Smooth muscle cell (in vitro differentiated cells): ENCODE measurements around the gene PRC1. TPM values are rescaled to one million over a fixed set of nuclear protein-coding genes. Genes with fewer than 3 reads are reported as not detected.

Experiments used
- DNase-seq: peaks from one replicate; lab custom pipeline; 2025; ENCODE audit not compliant: unreplicated experiment; lab: John Stamatoyannopoulos, UW
- H2AFZ ChIP-seq: fragments of 200-600 bp; sonication (generic); 2 replicates; pipeline ENCODE4 v1.6.0; 2016; ENCODE audit warnings: antibody characterized with exemption, low read depth, mild to moderate bottlenecking
- H3F3A ChIP-seq: fragments of 200-600 bp; sonication (generic); 2 replicates; pipeline ENCODE4 v1.6.0; 2017; ENCODE audit warnings: antibody characterized with exemption, low read depth
- H3K27ac ChIP-seq: fragments of 200-600 bp; sonication (generic); 2 replicates; pipeline ENCODE4 v1.5.1; 2016; ENCODE audit warnings: low read depth, mild to moderate bottlenecking
- H3K27me3 ChIP-seq: fragments of 200-600 bp; sonication (generic); 2 replicates; pipeline ENCODE4 v1.6.1; 2016; ENCODE audit warnings: low read depth, mild to moderate bottlenecking
- H3K36me3 ChIP-seq: fragments of 200-600 bp; sonication (generic); 2 replicates; pipeline ENCODE4 v1.5.1; 2016; ENCODE audit warnings: low read depth
- H3K4me1 ChIP-seq: fragments of 200-600 bp; sonication (generic); 2 replicates; pipeline ENCODE4 v1.5.1; 2016; ENCODE audit warnings: low read depth
- H3K4me2 ChIP-seq: fragments of 200-600 bp; sonication (generic); 2 replicates; pipeline ENCODE4 v1.6.0; 2016; ENCODE audit warnings: mild to moderate bottlenecking
- H3K4me3 ChIP-seq: fragments of 200-600 bp; sonication (generic); 2 replicates; pipeline ENCODE4 v1.5.1; 2016; ENCODE audit warnings: mild to moderate bottlenecking
- H3K79me2 ChIP-seq: fragments of 200-600 bp; sonication (generic); 2 replicates; pipeline ENCODE4 v1.6.0; 2016; ENCODE audit warnings: low read depth, mild to moderate bottlenecking
- H3K9ac ChIP-seq: fragments of 200-600 bp; sonication (generic); 2 replicates; pipeline ENCODE4 v1.6.0; 2016; ENCODE audit warnings: low read depth
- H3K9me3 ChIP-seq: fragments of 200-600 bp; sonication (generic); replicated peaks from 2 replicates; pipeline ENCODE4 v1.5.1; 2016; ENCODE audit warnings: low read depth
- H4K20me1 ChIP-seq: fragments of 200-600 bp; sonication (generic); 2 replicates; pipeline ENCODE4 v1.6.0; 2016; ENCODE audit warnings: low read depth
- WGBS: methylation state at CpG from one replicate; pipeline ENCODE4 v1.1.7; 2016; ENCODE audit warnings: low lambda C conversion rate; 5-methylcytosine and 5-hydroxymethylcytosine counted together
- polyA plus RNA-seq: library from polyadenylated mRNA; unstranded; fragments of >200 nt; fragmentation: Nextera tagmentation; extraction: Ambion mirVana; gene quantifications from 2 replicates; pipeline ENCODE4 v1.2.1, GENCODE V29; 2016
- total RNA-seq: library from RNA; depleted of rRNA; stranded (reverse); fragments of >200 nt; gene quantifications from 2 replicates; pipeline ENCODE4 v1.2.3, GENCODE V29; 2014
- TF ChIP-seq, protein P1 (sequence below): fragments of 200-600 bp; sonication (generic); IDR thresholded peaks from 2 replicates; pipeline ENCODE4 v1.5.1; 2017; ENCODE audit warnings: borderline replicate concordance, mild to moderate bottlenecking, antibody characterized with exemption; ENCODE audit not compliant: insufficient read depth, poor library complexity, severe bottlenecking

Gene PRC1
- total and polyA plus RNA-seq, 2 experiments from 2014 or later, result 20.4 to 32.3 TPM

DNA sequence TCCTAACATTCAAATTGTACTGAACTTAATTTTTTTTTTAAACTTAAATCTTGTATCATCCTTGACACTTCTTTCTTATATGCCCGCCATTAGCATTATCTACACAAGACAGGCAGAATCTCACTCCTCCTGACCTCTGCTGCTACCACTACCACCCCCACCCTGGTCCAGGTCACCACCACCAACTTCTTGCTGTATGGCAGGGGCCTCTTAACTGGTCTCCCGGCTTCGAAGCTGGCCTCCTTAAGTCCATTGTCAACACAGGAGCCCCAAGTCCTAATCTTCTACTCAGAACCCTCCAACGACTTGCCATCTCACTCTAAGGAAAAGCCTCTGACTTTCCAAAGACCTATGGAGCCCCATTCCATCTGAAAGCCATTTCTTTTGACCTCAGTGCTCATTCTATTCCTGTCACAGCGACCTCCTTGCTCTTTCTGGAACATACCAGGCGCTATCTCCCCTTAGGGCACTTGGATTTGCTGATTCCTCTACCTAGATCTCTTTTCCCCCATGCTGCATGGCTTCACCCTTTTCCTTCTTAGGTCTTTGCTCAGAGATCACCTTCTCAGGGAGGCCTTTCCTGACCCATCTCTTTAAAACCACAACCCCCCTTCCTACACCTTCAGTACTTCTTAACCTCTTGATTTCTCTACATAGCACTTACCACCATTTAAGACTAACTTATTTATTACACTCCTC, 2.6 kb downstream of the PRC1 start:
- TF ChIP-seq, protein P1, sequence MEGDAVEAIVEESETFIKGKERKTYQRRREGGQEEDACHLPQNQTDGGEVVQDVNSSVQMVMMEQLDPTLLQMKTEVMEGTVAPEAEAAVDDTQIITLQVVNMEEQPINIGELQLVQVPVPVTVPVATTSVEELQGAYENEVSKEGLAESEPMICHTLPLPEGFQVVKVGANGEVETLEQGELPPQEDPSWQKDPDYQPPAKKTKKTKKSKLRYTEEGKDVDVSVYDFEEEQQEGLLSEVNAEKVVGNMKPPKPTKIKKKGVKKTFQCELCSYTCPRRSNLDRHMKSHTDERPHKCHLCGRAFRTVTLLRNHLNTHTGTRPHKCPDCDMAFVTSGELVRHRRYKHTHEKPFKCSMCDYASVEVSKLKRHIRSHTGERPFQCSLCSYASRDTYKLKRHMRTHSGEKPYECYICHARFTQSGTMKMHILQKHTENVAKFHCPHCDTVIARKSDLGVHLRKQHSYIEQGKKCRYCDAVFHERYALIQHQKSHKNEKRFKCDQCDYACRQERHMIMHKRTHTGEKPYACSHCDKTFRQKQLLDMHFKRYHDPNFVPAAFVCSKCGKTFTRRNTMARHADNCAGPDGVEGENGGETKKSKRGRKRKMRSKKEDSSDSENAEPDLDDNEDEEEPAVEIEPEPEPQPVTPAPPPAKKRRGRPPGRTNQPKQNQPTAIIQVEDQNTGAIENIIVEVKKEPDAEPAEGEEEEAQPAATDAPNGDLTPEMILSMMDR, result no peak
- Histone ChIP-seq H2AFZ (no peak overlapping the region), H3K4me2 (no peak overlapping the region), H3K27ac (no peak overlapping the region), H3K36me3 (no peaks in the 10 kb centered on the region), H3F3A (no peaks in the 10 kb centered on the region), H3K9me3 (no peaks in the 10 kb centered on the region), H3K4me1 (peaks cover 14% of the 10 kb centered on the region), H3K4me3 (no peak overlapping the region), H3K9ac (no peak overlapping the region), H3K79me2 (peaks cover 80% of the 10 kb centered on the region), H4K20me1 (no peaks in the 10 kb centered on the region), H3K27me3 (no peaks in the 10 kb centered on the region)
- 84% methylated on average over 6 of the region's 6 CpGs for WGBS
- no peak for DNase-seq

DNA sequence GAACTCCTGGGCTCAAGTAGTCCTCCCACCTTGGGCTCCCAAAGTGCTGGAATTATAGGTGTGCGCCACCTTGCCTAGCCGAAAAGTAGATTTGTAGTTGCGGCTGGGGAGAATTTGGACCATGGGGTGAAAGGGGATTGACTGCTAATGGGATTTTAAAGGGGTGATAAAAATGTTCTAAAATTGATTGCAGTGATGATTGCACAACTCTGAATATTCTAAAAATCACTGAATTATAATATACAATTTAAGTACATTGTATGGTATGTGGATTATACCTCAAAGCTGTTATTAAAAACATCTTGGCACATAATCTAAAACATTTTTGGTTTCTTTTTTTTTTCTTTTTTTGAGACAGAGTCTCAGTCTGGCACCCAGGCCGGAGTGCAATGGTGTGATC, 3.9 kb downstream of the PRC1 start:
- Histone ChIP-seq H3K36me3 (no peaks in the 10 kb centered on the region), H3K4me1 (peaks cover 14% of the 10 kb centered on the region), H3K9ac (no peak overlapping the region), H3F3A (no peaks in the 10 kb centered on the region), H4K20me1 (no peaks in the 10 kb centered on the region), H3K27ac (no peak overlapping the region), H3K4me2 (no peak overlapping the region), H3K79me2 (peaks cover 89% of the 10 kb centered on the region), H3K4me3 (no peak overlapping the region), H3K9me3 (no peaks in the 10 kb centered on the region), H3K27me3 (no peaks in the 10 kb centered on the region), H2AFZ (no peak overlapping the region)
- DNase-seq, result no peak
- 99% methylated on average over 4 of the region's 4 CpGs for WGBS
- TF ChIP-seq, protein P1, result no peak

DNA sequence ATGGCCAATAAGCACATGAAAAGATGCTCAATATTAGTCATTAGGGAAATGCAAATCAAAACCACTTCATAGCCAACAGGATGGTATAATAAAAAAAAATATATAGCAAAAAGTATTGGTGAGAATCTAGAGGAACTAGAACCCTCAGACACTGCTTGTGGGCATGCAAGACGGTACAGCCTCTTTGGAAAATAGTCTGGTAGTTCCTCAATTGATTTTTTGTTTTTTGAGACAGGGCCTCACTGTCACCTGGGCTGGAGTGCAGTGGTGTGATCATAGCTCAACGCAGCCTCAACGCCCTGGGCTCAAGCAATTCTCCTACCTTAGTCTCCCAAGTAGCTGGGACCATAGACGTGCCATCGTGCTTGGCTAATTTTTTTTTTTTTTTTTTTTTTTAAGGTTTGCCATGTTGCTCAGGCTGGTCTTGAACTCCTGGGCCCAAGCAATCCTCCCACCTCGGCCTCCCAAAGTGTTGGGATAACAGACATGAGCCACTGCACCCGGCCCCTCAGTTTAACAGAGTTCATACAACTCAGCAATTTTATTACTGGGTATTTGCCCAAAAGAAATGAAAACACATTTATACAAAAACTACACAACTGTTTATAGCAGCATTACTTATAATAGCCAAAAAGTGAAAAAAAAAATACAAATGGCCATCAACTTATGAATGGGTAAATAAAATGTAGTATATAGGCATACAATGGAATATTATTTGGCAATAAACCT, 5.1 kb downstream of the PRC1 start:
- Histone ChIP-seq H3K27ac (no peak overlapping the region), H3K79me2 (peaks cover 100% of the 10 kb centered on the region), H3K9me3 (no peaks in the 10 kb centered on the region), H3K36me3 (no peaks in the 10 kb centered on the region), H3K4me3 (no peak overlapping the region), H3K27me3 (no peaks in the 10 kb centered on the region), H3K9ac (no peak overlapping the region), H3K4me2 (no peak overlapping the region), H3K4me1 (peaks cover 14% of the 10 kb centered on the region), H2AFZ (no peak overlapping the region), H4K20me1 (no peaks in the 10 kb centered on the region), H3F3A (no peaks in the 10 kb centered on the region)
- 90% methylated on average over 7 of the region's 7 CpGs for WGBS
- no peak for DNase-seq
- TF ChIP-seq, protein P1, result no peak

DNA sequence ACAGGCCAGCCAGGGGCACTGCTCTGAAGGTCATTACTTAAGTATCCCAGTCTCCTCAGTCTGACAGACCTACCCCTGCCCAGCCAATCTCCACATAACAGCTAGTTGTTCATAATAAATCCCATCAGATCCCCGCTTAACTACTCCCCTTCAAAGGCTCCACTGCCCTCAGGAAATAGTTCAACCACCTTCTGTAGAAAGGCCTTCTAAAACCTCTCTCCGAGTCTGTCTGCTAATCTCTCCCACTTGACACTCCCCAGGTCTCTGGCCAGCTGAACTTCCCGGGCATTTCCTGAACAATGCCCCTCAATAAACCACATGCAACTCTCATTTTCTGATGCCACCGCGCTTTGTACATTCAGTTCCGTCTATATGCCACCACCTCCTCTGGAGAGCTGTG, 6.0 kb downstream of the PRC1 start:
- WGBS, result 45% methylated on average over 6 of the region's 6 CpGs
- H3K9ac ChIP-seq, result no peak overlapping the region
- H3K9me3 ChIP-seq, result no peaks in the 10 kb centered on the region
- peak overlapping the region; percentile 48 for H2AFZ ChIP-seq
- peaks cover 13% of the 10 kb centered on the region for H3K4me1 ChIP-seq
- TF ChIP-seq, protein P1, result no peak
- no peaks in the 10 kb centered on the region for H3K27me3 ChIP-seq
- H3K36me3 ChIP-seq, result no peaks in the 10 kb centered on the region
- peak overlapping the region; percentile 43 for H3K4me2 ChIP-seq
- H3F3A ChIP-seq, result no peaks in the 10 kb centered on the region
- no peaks in the 10 kb centered on the region for H4K20me1 ChIP-seq
- H3K27ac ChIP-seq, result no peak overlapping the region
- peaks cover 93% of the 10 kb centered on the region for H3K79me2 ChIP-seq
- DNase-seq, result no peak
- H3K4me3 ChIP-seq, result no peak overlapping the region
